GM21447 (cell line): ENCODE data around the gene OR56B1.

Source experiments
- ATAC-seq: cut with Tn5 transposase; IDR thresholded peaks from one replicate; pipeline ENCODE4 v1.9.1; 2021; ENCODE audit not compliant: unreplicated experiment

Gene OR56B1

GRCh38 chr11:5726351-5726750 lies 9.9 kb upstream of the OR56B1 start:
- no peak for ATAC-seq

- no peak for ATAC-seq
These were observed 8.6 kb upstream of the OR56B1 start for GRCh38 chr11:5727691-5728090.

- no peak for ATAC-seq
These were observed 843 bp downstream of the OR56B1 start for GRCh38 chr11:5737091-5737490.

GRCh38 chr11:5737670-5738392 lies 1.6 kb downstream of the OR56B1 start:
- ATAC-seq, result no peak

- no peak for ATAC-seq
These were observed 2.2 kb downstream of the OR56B1 start for GRCh38 chr11:5738431-5738830.

- ATAC-seq, result no peak
These were observed 10.4 kb downstream of the OR56B1 start for GRCh38 chr11:5746614-5747013.

GRCh38 chr11:5749836-5750235 lies 13.6 kb downstream of the OR56B1 start:
- no peak for ATAC-seq

- no peak for ATAC-seq
These were observed 17.7 kb downstream of the OR56B1 start, which contains the start of gene OR52N4 for GRCh38 chr11:5753943-5754342. OR52N4 (plus strand) TSS chr11:5754243; CDS start chr11:5754741, 498 bp downstream.

GRCh38 chr11:5767056-5767455 lies 30.8 kb downstream of the OR56B1 start:
- ATAC-seq, result no peak

GRCh38 chr11:5783255-5783654 lies 47.0 kb downstream of the OR56B1 start, which contains the start of gene OR52N5:
OR52N5 (minus strand) TSS chr11:5783355; CDS start chr11:5778634, 4,721 bp downstream.
- ATAC-seq, result no peak
